ENCODE results near the gene ZNF853.

- TF ChIP-seq GATA2 (IDR thresholded peaks at IDR 0.05; ENCODE audit: low read depth, low read length) (no peak), GATA3 (IDR thresholded peaks at IDR 0.05; ENCODE audit: low read depth, low read length) (no peak)
These were observed 36.5 kb downstream of the ZNF853 start for GRCh38 chr7:6651851-6652445.
